Mesendoderm (in vitro differentiated cells): ENCODE data around the gene ZNF548.

ENCODE experiments used
- DNase-seq: peaks from one replicate; pipeline ENCODE4 v3.0.0; 2013
- H2AK5ac ChIP-seq: 2 replicates; pipeline ENCODE4 v1.6.1; 2013; ENCODE audit warnings: low read length, inconsistent platforms
- H2BK120ac ChIP-seq: 2 replicates; pipeline ENCODE4 v1.6.1; 2013; ENCODE audit warnings: low read depth, mild to moderate bottlenecking, low read length, moderate library complexity, mixed read lengths
- H2BK15ac ChIP-seq: replicated peaks from 2 replicates; pipeline ENCODE4 v1.6.1; 2013; ENCODE audit warnings: low read depth, mild to moderate bottlenecking, moderate library complexity
- H2BK5ac ChIP-seq: 2 replicates; pipeline ENCODE4 v1.6.1; 2013; ENCODE audit warnings: low read length, inconsistent platforms
- H3K18ac ChIP-seq: 2 replicates; pipeline ENCODE4 v1.6.1; 2013; ENCODE audit warnings: mild to moderate bottlenecking, low read length, mixed read lengths
- H3K23ac ChIP-seq: one replicate; pipeline ENCODE4 v1.6.1; 2013; ENCODE audit warnings: low read length
- H3K27ac ChIP-seq: 2 replicates; pipeline ENCODE4 v1.5.1; 2013; ENCODE audit warnings: low read depth, mild to moderate bottlenecking, inconsistent platforms, low read length, moderate library complexity
- H3K27me3 ChIP-seq: 2 replicates; pipeline ENCODE4 v1.6.1; 2013; ENCODE audit warnings: low read length, control low read depth, mild to moderate bottlenecking, inconsistent platforms; ENCODE audit not compliant: insufficient read depth, poor library complexity
- H3K36me3 ChIP-seq: 2 replicates; pipeline ENCODE4 v1.6.1; 2013; ENCODE audit warnings: low read length, inconsistent platforms; ENCODE audit not compliant: control insufficient read depth, insufficient read depth
- H3K4ac ChIP-seq: one replicate; pipeline ENCODE4 v1.6.1; 2013; ENCODE audit warnings: low read depth, mild to moderate bottlenecking, low read length, moderate library complexity
- H3K4me1 ChIP-seq: 2 replicates; pipeline ENCODE4 v1.6.1; 2013; ENCODE audit warnings: low read depth, low read length, inconsistent platforms; ENCODE audit not compliant: control insufficient read depth
- H3K4me2 ChIP-seq: 2 replicates; pipeline ENCODE4 v1.6.1; 2013; ENCODE audit warnings: low read length
- H3K4me3 ChIP-seq: 2 replicates; pipeline ENCODE4 v1.5.1; 2013; ENCODE audit warnings: mild to moderate bottlenecking, low read length
- H3K56ac ChIP-seq: one replicate; pipeline ENCODE4 v1.6.1; 2013; ENCODE audit warnings: low read length
- H3K79me1 ChIP-seq: 2 replicates; pipeline ENCODE4 v1.6.1; 2013; ENCODE audit warnings: low read length, inconsistent platforms
- H3K79me2 ChIP-seq: 2 replicates; pipeline ENCODE4 v1.6.1; 2013; ENCODE audit warnings: mild to moderate bottlenecking, low read length; ENCODE audit not compliant: control insufficient read depth, insufficient read depth
- H3K9ac ChIP-seq: 2 replicates; pipeline ENCODE4 v1.6.1; 2013; ENCODE audit warnings: low read length, inconsistent platforms
- H4K5ac ChIP-seq: one replicate; pipeline ENCODE4 v1.6.1; 2013; ENCODE audit warnings: low read length
- H4K8ac ChIP-seq: one replicate; pipeline ENCODE4 v1.6.1; 2013; ENCODE audit warnings: low read depth, mild to moderate bottlenecking, control low read depth, low read length, moderate library complexity
- WGBS: extraction: QIAGEN DNeasy Blood & Tissue Kit; methylation state at CpG from one replicate; pipeline ENCODE4 v1.1.7; 2013; ENCODE audit warnings: low lambda C conversion rate, missing lambda C conversion rate; ENCODE audit not compliant: insufficient coverage; ENCODE audit errors: extremely low coverage; 5-methylcytosine and 5-hydroxymethylcytosine counted together

The ZNF548 gene

DNA sequence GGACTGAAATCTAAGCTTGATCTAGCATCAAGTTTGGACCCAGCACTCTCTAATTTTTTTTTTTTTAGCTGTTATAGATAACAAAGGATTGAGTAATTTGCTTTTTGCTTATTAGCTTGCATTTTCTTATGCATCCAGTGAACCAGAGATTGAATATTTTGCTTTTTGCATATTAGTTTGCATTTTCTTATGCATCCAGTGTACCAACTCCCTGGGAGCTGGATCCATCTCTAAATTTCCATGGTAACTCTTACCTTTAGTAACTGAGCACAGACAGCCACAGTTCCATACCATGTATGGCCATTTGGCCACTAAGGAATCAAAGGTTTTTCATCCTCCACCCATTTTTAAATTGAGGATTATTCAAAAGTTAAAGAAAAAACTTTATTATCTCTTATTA lies 8.7 kb upstream of the ZNF548 start:
- Histone ChIP-seq H3K9ac (no peak overlapping the region), H3K36me3 (peaks cover 4% of the 10 kb centered on the region), H2BK15ac (no peak overlapping the region), H2BK5ac (no peak overlapping the region), H3K18ac (no peak overlapping the region), H3K27ac (no peak overlapping the region), H3K4ac (no peak overlapping the region), H3K56ac (no peak overlapping the region), H4K8ac (no peak overlapping the region), H3K23ac (no peak overlapping the region), H3K79me1 (no peaks in the 10 kb centered on the region), H3K4me1 (no peaks in the 10 kb centered on the region), H2AK5ac (no peak overlapping the region), H4K5ac (no peak overlapping the region), H3K79me2 (no peaks in the 10 kb centered on the region), H3K4me2 (no peak overlapping the region), H3K27me3 (no peaks in the 10 kb centered on the region), H3K4me3 (no peak overlapping the region), H2BK120ac (no peak overlapping the region)
- DNase-seq = no peak

DNA sequence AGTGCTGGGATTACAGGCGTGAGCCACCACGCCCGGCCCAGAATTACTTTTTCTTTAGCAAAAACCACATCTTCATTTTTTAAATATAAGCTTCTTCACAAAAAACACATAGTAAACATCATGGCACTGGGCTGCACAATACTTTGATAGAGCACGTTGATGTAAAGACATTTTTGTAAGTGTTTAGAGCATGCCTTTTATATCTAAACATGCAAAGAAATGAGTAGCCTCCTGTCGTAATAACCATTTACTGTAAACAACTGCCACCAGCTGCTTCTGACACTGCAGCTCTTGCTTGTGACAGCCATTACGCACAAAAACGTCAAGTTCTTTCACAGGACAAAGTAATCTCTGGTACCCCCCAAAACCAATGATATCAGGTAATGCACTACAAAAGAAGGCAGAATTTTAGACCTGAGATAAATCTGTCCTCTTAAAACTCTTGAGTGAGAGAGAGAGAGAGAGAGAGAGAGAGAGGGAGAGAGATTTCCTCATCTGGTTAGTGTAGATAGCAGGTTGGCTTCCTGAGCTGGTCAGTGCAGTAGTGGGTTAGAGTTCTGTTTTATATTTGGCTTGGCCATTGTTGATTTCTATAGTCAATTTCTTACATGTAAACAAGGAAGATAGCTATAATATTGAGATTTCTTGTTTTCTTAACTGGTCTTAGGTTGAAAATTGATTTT lies 6.7 kb upstream of the ZNF548 start:
- no peak overlapping the region for H4K5ac ChIP-seq
- H3K36me3 ChIP-seq = no peaks in the 10 kb centered on the region
- no peak for DNase-seq
- no peaks in the 10 kb centered on the region for H3K79me1 ChIP-seq
- H3K56ac ChIP-seq = no peak overlapping the region
- H2AK5ac ChIP-seq = no peak overlapping the region
- H3K27me3 ChIP-seq = no peaks in the 10 kb centered on the region
- no peak overlapping the region for H3K23ac ChIP-seq
- whole genome bisulfite sequencing = no CpG with 5 or more reads among the region's 7 CpGs
- H3K79me2 ChIP-seq = no peaks in the 10 kb centered on the region
- H3K9ac ChIP-seq = no peak overlapping the region
- no peak overlapping the region for H2BK5ac ChIP-seq
- no peak overlapping the region for H2BK120ac ChIP-seq
- no peak overlapping the region for H3K18ac ChIP-seq
- no peak overlapping the region for H4K8ac ChIP-seq
- H2BK15ac ChIP-seq = no peak overlapping the region
- H3K4me1 ChIP-seq = no peaks in the 10 kb centered on the region
- no peak overlapping the region for H3K4ac ChIP-seq
- H3K4me3 ChIP-seq = no peak overlapping the region
- H3K4me2 ChIP-seq = no peak overlapping the region
- H3K27ac ChIP-seq = no peak overlapping the region

DNA sequence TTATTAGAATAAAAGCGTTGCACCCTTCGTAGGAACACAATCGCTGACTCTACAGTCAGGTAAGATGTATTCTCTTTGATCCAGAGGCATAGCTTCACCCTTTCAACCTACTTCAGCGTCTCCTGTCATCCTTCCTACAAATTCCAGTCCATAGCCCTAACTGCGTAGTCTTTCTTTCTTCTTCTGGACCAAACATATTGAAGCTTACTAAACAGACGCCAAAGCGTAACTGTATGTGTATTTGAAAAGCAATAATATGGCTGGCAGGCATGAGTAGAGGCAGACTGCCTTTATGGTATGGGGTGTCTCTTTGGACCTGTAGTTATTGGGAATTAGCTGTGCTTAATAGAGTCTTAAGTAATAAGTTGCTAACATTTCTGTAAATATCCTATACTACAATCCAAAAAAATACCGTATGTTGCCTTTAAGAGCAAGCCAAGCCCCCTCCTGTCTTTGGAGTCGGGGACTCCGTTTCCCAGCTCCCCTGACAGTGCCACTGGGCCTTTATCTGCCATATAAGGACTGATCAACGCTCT lies 392 bp upstream of the ZNF548 start:
- Histone ChIP-seq H3K36me3 (no peaks in the 10 kb centered on the region), H3K4me2 (peak overlapping the region; percentile 45), H3K23ac (no peak overlapping the region), H3K4me1 (peaks cover 4% of the 10 kb centered on the region), H3K79me1 (peaks cover 10% of the 10 kb centered on the region), H3K79me2 (peaks cover 12% of the 10 kb centered on the region), H3K56ac (peak overlapping the region; percentile 85), H3K27me3 (no peaks in the 10 kb centered on the region), H4K8ac (no peak overlapping the region), H2BK15ac (no peak overlapping the region), H2BK5ac (peak overlapping the region; percentile 45), H3K4ac (no peak overlapping the region), H3K18ac (no peak overlapping the region), H3K4me3 (no peak overlapping the region), H3K27ac (no peak overlapping the region), H3K9ac (peak overlapping the region; percentile 58), H4K5ac (peak overlapping the region; percentile 100), H2BK120ac (no peak overlapping the region), H2AK5ac (peak overlapping the region; percentile 62)
- no CpG with 5 or more reads among the region's 11 CpGs for WGBS
- DNase-seq = no peak

DNA sequence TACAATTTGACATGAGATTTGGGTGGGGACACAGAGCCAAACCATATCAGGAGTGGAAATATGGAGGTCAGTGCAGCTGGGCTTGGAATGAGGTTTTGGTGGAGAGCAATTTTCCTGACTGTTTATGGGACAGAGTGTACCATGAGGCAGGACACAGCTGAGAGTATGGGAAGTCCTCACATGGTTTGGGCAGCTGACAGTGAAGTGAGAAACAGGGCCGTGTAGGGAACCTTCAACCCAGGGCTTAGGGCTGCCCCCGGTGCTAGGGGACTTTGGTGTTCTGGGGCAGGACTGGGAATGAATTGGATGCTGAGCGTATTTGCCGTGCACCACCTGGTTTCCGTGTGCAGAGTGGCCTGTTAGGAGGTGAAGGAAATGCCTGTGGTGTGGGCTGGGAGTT lies 6.1 kb downstream of the ZNF548 start:
- WGBS = no CpG with 5 or more reads among the region's 5 CpGs
- no peak overlapping the region for H2BK120ac ChIP-seq
- no peak overlapping the region for H4K8ac ChIP-seq
- no peak overlapping the region for H3K56ac ChIP-seq
- H3K27ac ChIP-seq = no peak overlapping the region
- H3K27me3 ChIP-seq = no peaks in the 10 kb centered on the region
- H3K23ac ChIP-seq = no peak overlapping the region
- H3K4me2 ChIP-seq = no peak overlapping the region
- no peak overlapping the region for H2BK15ac ChIP-seq
- no peak overlapping the region for H3K4ac ChIP-seq
- peaks cover 4% of the 10 kb centered on the region for H3K79me1 ChIP-seq
- H3K79me2 ChIP-seq = peaks cover 6% of the 10 kb centered on the region
- no peak overlapping the region for H3K4me3 ChIP-seq
- no peak overlapping the region for H4K5ac ChIP-seq
- peaks cover 2% of the 10 kb centered on the region for H3K36me3 ChIP-seq
- no peaks in the 10 kb centered on the region for H3K4me1 ChIP-seq
- no peak overlapping the region for H2AK5ac ChIP-seq
- H2BK5ac ChIP-seq = no peak overlapping the region
- no peak overlapping the region for H3K18ac ChIP-seq
- H3K9ac ChIP-seq = no peak overlapping the region
- DNase-seq = no peak

DNA sequence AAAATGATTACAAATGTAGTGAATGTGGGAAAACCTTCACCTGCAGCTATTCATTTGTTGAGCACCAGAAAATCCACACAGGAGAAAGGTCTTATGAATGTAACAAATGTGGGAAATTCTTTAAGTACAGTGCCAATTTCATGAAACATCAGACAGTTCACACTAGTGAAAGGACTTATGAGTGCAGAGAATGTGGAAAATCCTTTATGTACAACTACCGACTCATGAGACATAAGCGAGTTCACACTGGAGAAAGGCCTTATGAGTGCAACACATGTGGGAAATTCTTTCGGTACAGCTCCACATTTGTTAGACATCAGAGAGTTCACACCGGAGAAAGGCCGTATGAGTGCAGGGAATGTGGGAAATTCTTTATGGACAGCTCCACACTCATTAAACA lies 9.2 kb downstream of the ZNF548 start:
- Histone ChIP-seq H3K4ac (no peak overlapping the region), H2BK120ac (no peak overlapping the region), H3K18ac (no peak overlapping the region), H3K27ac (no peak overlapping the region), H2BK15ac (no peak overlapping the region), H3K56ac (no peak overlapping the region), H4K5ac (no peak overlapping the region), H3K79me1 (no peaks in the 10 kb centered on the region), H3K36me3 (peaks cover 2% of the 10 kb centered on the region), H3K23ac (no peak overlapping the region), H3K4me1 (no peaks in the 10 kb centered on the region), H4K8ac (no peak overlapping the region), H2AK5ac (no peak overlapping the region), H3K9ac (no peak overlapping the region), H2BK5ac (no peak overlapping the region), H3K4me2 (no peak overlapping the region), H3K4me3 (no peak overlapping the region), H3K27me3 (no peaks in the 10 kb centered on the region), H3K79me2 (no peaks in the 10 kb centered on the region)
- no peak for DNase-seq
- no CpG with 5 or more reads among the region's 5 CpGs for WGBS
